Transverse colon (tissue), 4 donors: ENCODE data around the gene APELA. TPM values are rescaled to one million over a fixed set of nuclear protein-coding genes. Genes with fewer than 3 reads are reported as not detected.

Source experiments
- DNase-seq: peaks from one replicate; pipeline ENCODE4 v3.0.0-alpha.2; 2019
- H3K27ac ChIP-seq, 4 donors: fragments of 200-600 bp; sonication (generic); 2 replicates each; pipeline ENCODE4 v1.5.1; 2016 to 2018; ENCODE audit warnings: inconsistent platforms in 4 of 4
- H3K27me3 ChIP-seq: fragments of 200-600 bp; sonication (generic); 2 replicates; pipeline ENCODE4 v1.5.1; 2017; ENCODE audit warnings: inconsistent platforms
- H3K36me3 ChIP-seq, 4 donors: fragments of 200-600 bp; sonication (generic); 2 replicates each; pipeline ENCODE4 v1.5.1; 2017 to 2019; ENCODE audit warnings: inconsistent platforms in 4 of 4
- H3K4me1 ChIP-seq, 4 donors: fragments of 200-600 bp; sonication (generic); 2 replicates each; pipeline ENCODE4 v1.5.1; 2017 to 2020; ENCODE audit warnings: inconsistent platforms in 4 of 4
- H3K4me3 ChIP-seq, 4 donors: fragments of 200-600 bp; sonication (generic); 1 replicate in 1 of 4; 2 replicates in 3 of 4; pipeline versions ENCODE4 v1.5.1 to v1.6.1; 2017 to 2019; ENCODE audit warnings: inconsistent platforms in 4 of 4
- H3K9me3 ChIP-seq, 2 donors: fragments of 200-600 bp; sonication (generic); 2 replicates each; pipeline ENCODE4 v1.5.1; 2017 to 2019; ENCODE audit warnings: inconsistent platforms in 2 of 2
- EP300 ChIP-seq: sonication (generic); formaldehyde crosslinking; IDR thresholded peaks from one replicate; pipeline ENCODE4 v1.6.1; 2017; ENCODE audit warnings: antibody characterized with exemption, low read depth
- POLR2A ChIP-seq: fragments of 450-650 bp; IDR thresholded peaks from one replicate; pipeline ENCODE4 v1.6.1; 2016; ENCODE audit warnings: antibody characterized with exemption, mild to moderate bottlenecking, moderate library complexity
- POLR2AphosphoS5 ChIP-seq, 3 donors: sonication (generic); formaldehyde crosslinking; IDR thresholded peaks; one replicate each; pipeline ENCODE4 v1.6.1; 2016; ENCODE audit warnings: antibody characterized with exemption in 3 of 3
- WGBS, 2 donors: methylation state at CpG; one replicate each; pipeline ENCODE4 v1.1.5; 2018; ENCODE audit warnings: low coverage in 1 of 2; 5-methylcytosine and 5-hydroxymethylcytosine counted together
- in situ Hi-C, 4 donors: fragments of 200-750 bp; cut with MboI; loops; one replicate each; pipeline versions ENCODE4 v1.15.0 to v1.15.1; 2017; ENCODE audit warnings: low sequenced_read_pairs in 3 of 4, low pct_ligation_motif_present in 1 of 4, low pct_unique_long_range_greater_than_20kb in 1 of 4
- intact Hi-C: fragments of 100-400 bp; cut with DNase I; formaldehyde crosslinking; loops from one replicate; pipeline ENCODE4 v1.15.1; 2023; ENCODE audit warnings: low total_unique reads
- total RNA-seq, 4 donors: library from RNA; depleted of rRNA; stranded (reverse); fragments of >200 nt; gene quantifications; one replicate each; pipeline ENCODE4 v1.1.0, GENCODE V29; 2016
- TF ChIP-seq, protein P1 (sequence below), 5 experiments: fragments of 200-600 bp in 3 of 5; fragments of 450-650 bp in 2 of 5; sonication (generic) in 3 of 5; IDR thresholded peaks; 1 replicate in 2 of 5; 2 replicates in 3 of 5; pipeline ENCODE4 v1.5.1; 2016 to 2017; ENCODE audit warnings: antibody characterized with exemption in 5 of 5, inconsistent platforms in 3 of 5, mild to moderate bottlenecking in 2 of 5, moderate library complexity in 1 of 5

The APELA gene
- total RNA-seq, 4 donors from 2014 or later, result not detected

DNA sequence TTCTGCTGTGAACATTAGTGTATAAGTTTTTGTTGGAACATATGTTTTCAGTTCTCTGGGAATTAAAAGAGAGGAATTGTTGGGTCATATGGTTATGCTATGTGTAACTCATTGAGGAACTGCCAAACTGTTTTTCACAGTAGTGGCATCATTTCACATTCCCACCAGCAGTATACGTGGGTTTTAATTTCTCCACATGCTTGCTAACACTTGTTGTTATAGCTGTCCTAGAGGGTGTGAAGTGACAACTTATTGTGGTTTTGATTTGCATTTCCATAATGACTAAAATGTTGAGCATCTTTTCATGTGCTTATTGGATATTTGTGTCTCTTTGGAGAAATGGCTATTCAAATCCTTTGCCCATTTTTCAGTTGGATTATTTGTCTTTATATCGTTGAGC is 13.7 kb downstream of the APELA start:
- 61 to 71% methylated on average over 2 of the region's 2 CpGs for WGBS, 2 donors
- TF ChIP-seq POLR2AphosphoS5 (IDR thresholded peaks at IDR 0.05), result no peak
- TF ChIP-seq EP300, result no peak
- TF ChIP-seq, protein P1, sequence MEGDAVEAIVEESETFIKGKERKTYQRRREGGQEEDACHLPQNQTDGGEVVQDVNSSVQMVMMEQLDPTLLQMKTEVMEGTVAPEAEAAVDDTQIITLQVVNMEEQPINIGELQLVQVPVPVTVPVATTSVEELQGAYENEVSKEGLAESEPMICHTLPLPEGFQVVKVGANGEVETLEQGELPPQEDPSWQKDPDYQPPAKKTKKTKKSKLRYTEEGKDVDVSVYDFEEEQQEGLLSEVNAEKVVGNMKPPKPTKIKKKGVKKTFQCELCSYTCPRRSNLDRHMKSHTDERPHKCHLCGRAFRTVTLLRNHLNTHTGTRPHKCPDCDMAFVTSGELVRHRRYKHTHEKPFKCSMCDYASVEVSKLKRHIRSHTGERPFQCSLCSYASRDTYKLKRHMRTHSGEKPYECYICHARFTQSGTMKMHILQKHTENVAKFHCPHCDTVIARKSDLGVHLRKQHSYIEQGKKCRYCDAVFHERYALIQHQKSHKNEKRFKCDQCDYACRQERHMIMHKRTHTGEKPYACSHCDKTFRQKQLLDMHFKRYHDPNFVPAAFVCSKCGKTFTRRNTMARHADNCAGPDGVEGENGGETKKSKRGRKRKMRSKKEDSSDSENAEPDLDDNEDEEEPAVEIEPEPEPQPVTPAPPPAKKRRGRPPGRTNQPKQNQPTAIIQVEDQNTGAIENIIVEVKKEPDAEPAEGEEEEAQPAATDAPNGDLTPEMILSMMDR (IDR thresholded peaks at IDR 0.05), result no peak
- TF ChIP-seq POLR2A, result no peak
- H3K9me3 ChIP-seq, result no peaks in the 10 kb centered on the region
- no peak overlapping the region for H3K27ac ChIP-seq
- intact Hi-C loops, result no loop called here
- no peaks in the 10 kb centered on the region for H3K27me3 ChIP-seq
- H3K4me3 ChIP-seq, result no peak overlapping the region
- no peaks in the 10 kb centered on the region for H3K36me3 ChIP-seq
- DNase-seq, result no peak
- in situ Hi-C loops, result no loop called here
- peaks cover 0 to 5% (median 0%) of the 10 kb centered on the region in 4 donors for H3K4me1 ChIP-seq

DNA sequence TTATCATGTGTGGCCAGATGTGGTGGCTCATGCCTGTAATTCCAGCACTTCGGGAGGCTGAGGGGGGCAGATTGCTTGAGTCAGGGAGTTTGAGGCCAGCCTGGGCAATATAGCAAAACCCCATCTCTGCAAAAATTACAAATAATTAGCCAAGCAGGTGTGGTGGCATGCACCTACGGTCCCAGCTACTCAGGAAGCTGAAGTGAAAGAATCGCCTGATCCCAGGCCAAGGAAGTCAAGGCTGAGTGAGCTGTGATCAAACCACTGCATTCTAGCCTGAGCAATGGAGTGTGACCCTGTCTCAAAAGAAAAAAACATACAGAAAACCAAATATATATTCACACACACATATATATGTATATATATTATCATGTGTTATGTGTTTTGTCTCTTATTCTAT is 15.0 kb downstream of the APELA start:
- H3K9me3 ChIP-seq, result no peaks in the 10 kb centered on the region
- H3K27me3 ChIP-seq, result no peaks in the 10 kb centered on the region
- H3K27ac ChIP-seq, result no peak overlapping the region
- TF ChIP-seq POLR2A, result no peak
- no peak for TF ChIP-seq POLR2AphosphoS5 (IDR thresholded peaks at IDR 0.05)
- no peak for TF ChIP-seq EP300
- TF ChIP-seq, protein P1 (IDR thresholded peaks at IDR 0.05), result no peak
- intact Hi-C loops (no loop called here), in situ Hi-C loops (no loop called here)
- 79% methylated on average over 3 of the region's 3 CpGs; no CpG with 5 or more reads in 1 of the 2 donors for WGBS, 2 donors
- peaks cover 0 to 5% (median 0%) of the 10 kb centered on the region in 4 donors for H3K4me1 ChIP-seq
- no peak for DNase-seq
- no peak overlapping the region for H3K4me3 ChIP-seq
- no peaks in the 10 kb centered on the region for H3K36me3 ChIP-seq

DNA sequence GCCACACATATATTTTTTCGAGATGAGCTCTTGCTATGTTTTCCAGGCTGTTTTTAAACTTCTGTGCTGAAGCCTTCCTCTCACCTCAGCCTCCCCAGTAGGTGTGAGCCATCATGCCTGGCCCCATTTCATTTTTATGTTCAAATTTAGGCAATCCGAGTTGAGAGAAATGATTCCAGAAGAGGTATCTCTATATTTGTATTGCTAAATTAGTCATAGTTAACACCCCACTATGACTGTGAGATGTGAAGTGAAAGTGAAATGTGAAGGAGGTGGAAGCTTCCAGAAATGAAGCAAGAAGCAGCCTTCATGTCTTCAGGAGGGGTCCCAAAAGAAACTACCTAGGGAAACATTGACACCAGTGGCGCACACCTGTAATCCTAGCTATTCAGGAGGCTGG is 17.7 kb downstream of the APELA start:
- no peaks in the 10 kb centered on the region for H3K9me3 ChIP-seq
- 73 to 76% methylated on average over 3 of the region's 3 CpGs for WGBS, 2 donors
- TF ChIP-seq POLR2A (no peak), EP300 (no peak), POLR2AphosphoS5 (IDR thresholded peaks at IDR 0.05) (no peak)
- TF ChIP-seq, protein P1 (IDR thresholded peaks at IDR 0.05), result no peak
- in situ Hi-C loops (no loop called here), intact Hi-C loops (no loop called here)
- H3K27ac ChIP-seq, result no peak overlapping the region
- no peaks in the 10 kb centered on the region for H3K27me3 ChIP-seq
- no peak overlapping the region for H3K4me3 ChIP-seq
- H3K4me1 ChIP-seq, result no peaks in the 10 kb centered on the region
- no peaks in the 10 kb centered on the region for H3K36me3 ChIP-seq
- no peak for DNase-seq

DNA sequence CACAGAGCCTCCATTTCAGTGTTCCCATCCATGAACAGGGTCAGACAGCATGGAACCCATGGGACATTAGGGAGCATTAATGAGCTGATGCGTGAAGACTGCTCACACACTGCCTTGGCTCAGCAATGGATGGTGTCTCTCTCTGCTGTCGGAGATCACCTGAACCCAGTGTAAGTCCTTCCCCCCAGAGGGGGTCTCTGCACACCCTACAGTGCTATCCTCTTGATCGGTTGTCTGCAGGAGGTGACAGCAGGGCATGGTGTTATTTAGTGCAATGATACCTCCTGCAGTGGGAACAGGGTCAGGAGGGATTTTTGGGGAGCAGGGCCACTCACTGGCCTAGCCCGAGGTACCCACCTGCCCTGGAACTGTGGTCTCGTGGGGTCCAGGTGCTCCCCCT is 25.6 kb downstream of the APELA start:
- DNase-seq, result no peak
- Histone ChIP-seq H3K4me3 (no peak overlapping the region), H3K27ac (no peak overlapping the region), H3K4me1 (no peaks in the 10 kb centered on the region), H3K27me3 (no peaks in the 10 kb centered on the region), H3K36me3 (no peaks in the 10 kb centered on the region), H3K9me3 (no peaks in the 10 kb centered on the region)
- 20 to 83% methylated on average over 1 to 5 of the region's 5 CpGs for WGBS, 2 donors
- intact Hi-C loops, result no loop called here
- TF ChIP-seq POLR2A (no peak), POLR2AphosphoS5 (IDR thresholded peaks at IDR 0.05) (no peak), EP300 (no peak)
- TF ChIP-seq, protein P1 (IDR thresholded peaks at IDR 0.05), result no peak
- in situ Hi-C loops, result no loop called here
